HL-60 (cell line): ENCODE data around the gene TEX48.

Source experiments
- DNase-seq, 2 experiments: peaks; one replicate each; pipeline ENCODE4 v3.0.0-alpha.2; 2010 to 2020; ENCODE audit warnings: low read depth in 1 of 2, low spot score in 1 of 2
- H3K27ac ChIP-seq: fragments of 250-450 bp; sonication (Bioruptor Pico); replicated peaks from 2 replicates; pipeline ENCODE4 v1.5.1; 2020; ENCODE audit warnings: mild to moderate bottlenecking, moderate library complexity
- H3K27me3 ChIP-seq: fragments of 250-450 bp; sonication (Bioruptor Pico); 2 replicates; pipeline ENCODE4 v1.5.1; 2021; ENCODE audit warnings: mild to moderate bottlenecking, moderate library complexity; ENCODE audit not compliant: insufficient read depth, poor library complexity, severe bottlenecking
- H3K4me3 ChIP-seq: replicated peaks from 2 replicates; pipeline ENCODE4 v1.5.1; 2011; ENCODE audit warnings: mild to moderate bottlenecking, control low read depth, low read length; ENCODE audit not compliant: insufficient read depth
- GABPA ChIP-seq: IDR thresholded peaks from 2 replicates; pipeline ENCODE4 v1.6.1; 2012; ENCODE audit warnings: low read depth
- POLR2AphosphoS5 ChIP-seq: IDR thresholded peaks from 2 replicates; pipeline ENCODE4 v1.6.1; 2012; ENCODE audit warnings: low read depth
- SPI1 ChIP-seq: IDR thresholded peaks from 2 replicates; pipeline ENCODE4 v1.6.1; 2012; ENCODE audit warnings: low read depth, mild to moderate bottlenecking, borderline replicate concordance
- TF ChIP-seq, protein P1 (sequence below): IDR thresholded peaks from one replicate; pipeline ENCODE4 v1.5.1; 2011; ENCODE audit warnings: low read length, control low read depth, inconsistent platforms; ENCODE audit not compliant: insufficient read depth
- TF ChIP-seq, protein P2 (sequence below): IDR thresholded peaks from 2 replicates; pipeline ENCODE4 v1.6.1; 2012; ENCODE audit warnings: low read depth; ENCODE audit not compliant: insufficient replicate concordance

Gene TEX48

DNA sequence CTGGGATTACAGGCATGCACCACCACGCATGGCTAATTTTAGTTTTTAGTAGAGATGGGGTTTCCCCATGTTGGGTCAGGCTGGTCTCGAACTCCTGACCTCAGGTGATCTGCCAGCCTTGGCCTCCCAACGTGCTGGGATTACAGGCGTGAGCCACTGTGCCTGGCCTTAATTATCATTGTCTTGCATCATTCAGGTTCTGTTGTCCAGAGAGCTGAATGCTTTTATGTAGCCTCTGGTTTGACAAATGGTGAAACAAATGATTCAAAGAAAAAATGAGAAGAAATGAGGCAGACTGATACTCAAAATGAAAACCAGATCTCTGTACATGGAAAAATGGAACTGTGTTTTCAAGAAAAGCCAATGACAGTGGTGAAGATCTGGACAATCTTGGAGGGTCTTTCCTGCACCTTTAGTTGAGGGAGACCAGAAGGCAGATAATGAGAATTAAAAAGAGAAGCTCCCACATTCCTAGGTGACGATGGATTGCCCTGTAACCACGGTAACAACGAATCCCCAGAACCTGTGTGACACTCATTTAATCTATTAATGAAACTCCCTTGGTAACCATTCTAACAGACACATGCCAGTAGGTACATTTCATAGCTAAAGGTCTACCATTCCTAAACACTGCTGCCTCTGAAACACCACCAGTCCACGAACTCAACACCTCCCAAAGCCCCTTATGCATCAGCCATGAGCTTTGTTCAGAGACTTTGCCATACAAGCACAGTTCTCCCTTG lies 1.6 kb downstream of the TEX48 start:
- no peak overlapping the region for H3K4me3 ChIP-seq
- no peak overlapping the region for H3K27ac ChIP-seq
- TF ChIP-seq, protein P1, sequence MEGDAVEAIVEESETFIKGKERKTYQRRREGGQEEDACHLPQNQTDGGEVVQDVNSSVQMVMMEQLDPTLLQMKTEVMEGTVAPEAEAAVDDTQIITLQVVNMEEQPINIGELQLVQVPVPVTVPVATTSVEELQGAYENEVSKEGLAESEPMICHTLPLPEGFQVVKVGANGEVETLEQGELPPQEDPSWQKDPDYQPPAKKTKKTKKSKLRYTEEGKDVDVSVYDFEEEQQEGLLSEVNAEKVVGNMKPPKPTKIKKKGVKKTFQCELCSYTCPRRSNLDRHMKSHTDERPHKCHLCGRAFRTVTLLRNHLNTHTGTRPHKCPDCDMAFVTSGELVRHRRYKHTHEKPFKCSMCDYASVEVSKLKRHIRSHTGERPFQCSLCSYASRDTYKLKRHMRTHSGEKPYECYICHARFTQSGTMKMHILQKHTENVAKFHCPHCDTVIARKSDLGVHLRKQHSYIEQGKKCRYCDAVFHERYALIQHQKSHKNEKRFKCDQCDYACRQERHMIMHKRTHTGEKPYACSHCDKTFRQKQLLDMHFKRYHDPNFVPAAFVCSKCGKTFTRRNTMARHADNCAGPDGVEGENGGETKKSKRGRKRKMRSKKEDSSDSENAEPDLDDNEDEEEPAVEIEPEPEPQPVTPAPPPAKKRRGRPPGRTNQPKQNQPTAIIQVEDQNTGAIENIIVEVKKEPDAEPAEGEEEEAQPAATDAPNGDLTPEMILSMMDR: no peak
- TF ChIP-seq GABPA (no peak), POLR2AphosphoS5 (no peak), SPI1 (no peak)
- TF ChIP-seq, protein P2, sequence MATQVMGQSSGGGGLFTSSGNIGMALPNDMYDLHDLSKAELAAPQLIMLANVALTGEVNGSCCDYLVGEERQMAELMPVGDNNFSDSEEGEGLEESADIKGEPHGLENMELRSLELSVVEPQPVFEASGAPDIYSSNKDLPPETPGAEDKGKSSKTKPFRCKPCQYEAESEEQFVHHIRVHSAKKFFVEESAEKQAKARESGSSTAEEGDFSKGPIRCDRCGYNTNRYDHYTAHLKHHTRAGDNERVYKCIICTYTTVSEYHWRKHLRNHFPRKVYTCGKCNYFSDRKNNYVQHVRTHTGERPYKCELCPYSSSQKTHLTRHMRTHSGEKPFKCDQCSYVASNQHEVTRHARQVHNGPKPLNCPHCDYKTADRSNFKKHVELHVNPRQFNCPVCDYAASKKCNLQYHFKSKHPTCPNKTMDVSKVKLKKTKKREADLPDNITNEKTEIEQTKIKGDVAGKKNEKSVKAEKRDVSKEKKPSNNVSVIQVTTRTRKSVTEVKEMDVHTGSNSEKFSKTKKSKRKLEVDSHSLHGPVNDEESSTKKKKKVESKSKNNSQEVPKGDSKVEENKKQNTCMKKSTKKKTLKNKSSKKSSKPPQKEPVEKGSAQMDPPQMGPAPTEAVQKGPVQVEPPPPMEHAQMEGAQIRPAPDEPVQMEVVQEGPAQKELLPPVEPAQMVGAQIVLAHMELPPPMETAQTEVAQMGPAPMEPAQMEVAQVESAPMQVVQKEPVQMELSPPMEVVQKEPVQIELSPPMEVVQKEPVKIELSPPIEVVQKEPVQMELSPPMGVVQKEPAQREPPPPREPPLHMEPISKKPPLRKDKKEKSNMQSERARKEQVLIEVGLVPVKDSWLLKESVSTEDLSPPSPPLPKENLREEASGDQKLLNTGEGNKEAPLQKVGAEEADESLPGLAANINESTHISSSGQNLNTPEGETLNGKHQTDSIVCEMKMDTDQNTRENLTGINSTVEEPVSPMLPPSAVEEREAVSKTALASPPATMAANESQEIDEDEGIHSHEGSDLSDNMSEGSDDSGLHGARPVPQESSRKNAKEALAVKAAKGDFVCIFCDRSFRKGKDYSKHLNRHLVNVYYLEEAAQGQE: no peak

DNA sequence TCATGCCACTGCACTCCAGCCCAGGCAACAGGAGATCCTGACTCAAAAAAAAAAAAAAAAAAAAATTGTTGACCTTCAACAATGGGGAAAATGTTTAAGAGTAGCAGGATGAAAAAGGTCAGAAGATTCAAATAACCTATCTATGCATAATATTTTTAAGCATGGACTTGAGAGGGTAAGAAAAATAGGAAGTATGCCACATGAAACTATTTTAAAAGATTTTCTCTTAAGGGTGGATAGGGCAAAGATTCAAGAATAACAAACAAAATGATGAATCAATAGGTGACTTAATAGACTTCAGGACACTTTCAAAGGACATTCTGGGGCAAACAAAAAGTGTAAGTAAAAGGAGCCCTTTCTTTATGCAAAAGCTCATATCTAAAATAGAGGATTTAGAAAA lies 3.2 kb downstream of the TEX48 start:
- Histone ChIP-seq H3K27ac (no peak overlapping the region), H3K4me3 (no peak overlapping the region), H3K27me3 (peaks cover 2% of the 10 kb centered on the region)
- TF ChIP-seq GABPA (no peak), SPI1 (no peak), POLR2AphosphoS5 (no peak)
- TF ChIP-seq, protein P1: no peak
- TF ChIP-seq, protein P2: no peak
- DNase-seq: no peak

More for the DNA sequence above, 1.6 kb downstream of the TEX48 start:
- DNase-seq: no peak
- peaks cover 2% of the 10 kb centered on the region for H3K27me3 ChIP-seq

DNA sequence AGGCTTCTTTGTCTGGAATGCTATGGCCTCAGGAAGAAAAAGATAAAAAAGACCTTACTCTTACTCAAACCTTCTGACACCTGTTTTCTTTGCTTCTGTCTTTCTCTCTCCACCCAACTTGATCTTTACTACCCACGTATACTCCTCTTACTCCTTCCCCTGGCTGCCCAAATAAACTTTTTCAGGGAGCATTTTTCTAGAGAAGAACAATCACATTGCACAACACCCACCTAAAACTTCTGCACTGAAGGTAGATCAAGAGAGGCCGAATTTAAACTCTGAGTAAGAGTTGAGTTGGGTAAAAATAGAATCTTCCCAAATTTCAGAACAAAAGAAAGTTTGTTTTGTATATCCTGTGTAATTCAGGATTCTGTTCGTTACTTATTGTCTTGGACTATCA lies 3.9 kb downstream of the TEX48 start:
- TF ChIP-seq POLR2AphosphoS5 (no peak), GABPA (no peak), SPI1 (no peak)
- TF ChIP-seq, protein P1: no peak
- TF ChIP-seq, protein P2: no peak
- H3K4me3 ChIP-seq: no peak overlapping the region
- H3K27ac ChIP-seq: no peak overlapping the region
- no peak for DNase-seq
- peaks cover 2% of the 10 kb centered on the region for H3K27me3 ChIP-seq
